Measurements from ENCODE around the gene MATN1. TPM values are rescaled to one million over a fixed set of nuclear protein-coding genes. Genes with fewer than 3 reads are reported as not detected.

MATN1 gene
- polyA plus RNA-seq, 3 donors = 0.07 TPM; not detected in 2

- peaks cover 0 to 9% of the 10 kb centered on the region in 2 donors for H3K4me1 ChIP-seq (ENCODE audit: control insufficient read depth in 1 of 2, insufficient read depth in 2 of 2, low read length in 2 of 2)
- H3K27me3 ChIP-seq (ENCODE audit: control insufficient read depth in 2 of 2, insufficient read depth in 2 of 2, low read length in 2 of 2) = peaks cover 0 to 2% of the 10 kb centered on the region in 2 donors
- H3K79me2 ChIP-seq (ENCODE audit: insufficient read depth, low read length) = no peaks in the 10 kb centered on the region
- 100% methylated on average over 1 of the region's 3 CpGs for WGBS (ENCODE audit: insufficient coverage)
- H2AFZ ChIP-seq (ENCODE audit: insufficient read depth, low read depth, low read length, poor library complexity, severe bottlenecking) = no peak overlapping the region
- no peak overlapping the region for H3K9ac ChIP-seq (ENCODE audit: insufficient read depth, low read length, poor library complexity, severe bottlenecking)
- Mint-ChIP-seq H3K4me3 (no peak overlapping the region), H3K36me3 (no peaks in the 10 kb centered on the region), H3K27me3 (ENCODE audit: low read depth in 3 of 3) (peaks cover 1 to 14% (median 7%) of the 10 kb centered on the region in 3 donors), H3K4me1 (no peaks in the 10 kb centered on the region), H3K27ac (no peak overlapping the region), H3K9me3 (peaks cover 10 to 15% (median 11%) of the 10 kb centered on the region in 7 donors)
- H4K20me1 ChIP-seq (ENCODE audit: insufficient read depth, low read length) = no peaks in the 10 kb centered on the region
- peaks cover 12% of the 10 kb centered on the region in 2 donors for H3K9me3 ChIP-seq (replicated peaks in 1 of 2; ENCODE audit: control insufficient read depth in 1 of 2, insufficient read depth in 1 of 2, low read length in 2 of 2)
- no peak overlapping the region for H3K4me2 ChIP-seq (replicated peaks; ENCODE audit: extremely low read depth, low read length, poor library complexity, severe bottlenecking)
- no peak overlapping the region for H3K4me3 ChIP-seq (replicated peaks in 1 of 3; ENCODE audit: low read depth in 2 of 3, low read length in 3 of 3)
- no peak for DNase-seq
- no peaks in the 10 kb centered on the region for H3K36me3 ChIP-seq (replicated peaks in 1 of 2; ENCODE audit: control insufficient read depth in 1 of 2, insufficient read depth in 2 of 2, low read length in 2 of 2)
- intact Hi-C loops (cut with micrococcal nuclease) = no loop called here
- H3K27ac ChIP-seq (ENCODE audit: low read depth in 1 of 2, low read length in 2 of 2) = no peak overlapping the region
- TF ChIP-seq, protein P1, sequence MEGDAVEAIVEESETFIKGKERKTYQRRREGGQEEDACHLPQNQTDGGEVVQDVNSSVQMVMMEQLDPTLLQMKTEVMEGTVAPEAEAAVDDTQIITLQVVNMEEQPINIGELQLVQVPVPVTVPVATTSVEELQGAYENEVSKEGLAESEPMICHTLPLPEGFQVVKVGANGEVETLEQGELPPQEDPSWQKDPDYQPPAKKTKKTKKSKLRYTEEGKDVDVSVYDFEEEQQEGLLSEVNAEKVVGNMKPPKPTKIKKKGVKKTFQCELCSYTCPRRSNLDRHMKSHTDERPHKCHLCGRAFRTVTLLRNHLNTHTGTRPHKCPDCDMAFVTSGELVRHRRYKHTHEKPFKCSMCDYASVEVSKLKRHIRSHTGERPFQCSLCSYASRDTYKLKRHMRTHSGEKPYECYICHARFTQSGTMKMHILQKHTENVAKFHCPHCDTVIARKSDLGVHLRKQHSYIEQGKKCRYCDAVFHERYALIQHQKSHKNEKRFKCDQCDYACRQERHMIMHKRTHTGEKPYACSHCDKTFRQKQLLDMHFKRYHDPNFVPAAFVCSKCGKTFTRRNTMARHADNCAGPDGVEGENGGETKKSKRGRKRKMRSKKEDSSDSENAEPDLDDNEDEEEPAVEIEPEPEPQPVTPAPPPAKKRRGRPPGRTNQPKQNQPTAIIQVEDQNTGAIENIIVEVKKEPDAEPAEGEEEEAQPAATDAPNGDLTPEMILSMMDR (IDR thresholded peaks at IDR 0.05) = no peak
Observed at GRCh38 chr1:30673395-30673794, 50.0 kb downstream of the MATN1 start.

- H3K4me1 Mint-ChIP-seq = no peaks in the 10 kb centered on the region
- H3K27me3 Mint-ChIP-seq (ENCODE audit: low read depth in 3 of 3) = peaks cover 1 to 14% (median 6%) of the 10 kb centered on the region in 3 donors
- no peak overlapping the region for H3K4me3 Mint-ChIP-seq
- Histone ChIP-seq H4K20me1 (ENCODE audit: insufficient read depth, low read length) (no peaks in the 10 kb centered on the region), H2AFZ (ENCODE audit: insufficient read depth, low read depth, low read length, poor library complexity, severe bottlenecking) (no peak overlapping the region), H3K9me3 (replicated peaks in 1 of 2; ENCODE audit: control insufficient read depth in 1 of 2, insufficient read depth in 1 of 2, low read length in 2 of 2) (peaks cover 6 to 12% of the 10 kb centered on the region in 2 donors), H3K9ac (ENCODE audit: insufficient read depth, low read length, poor library complexity, severe bottlenecking) (no peak overlapping the region), H3K4me1 (ENCODE audit: control insufficient read depth in 1 of 2, insufficient read depth in 2 of 2, low read length in 2 of 2) (peaks cover 0 to 9% of the 10 kb centered on the region in 2 donors), H3K27me3 (ENCODE audit: control insufficient read depth in 2 of 2, insufficient read depth in 2 of 2, low read length in 2 of 2) (peaks cover 0 to 2% of the 10 kb centered on the region in 2 donors), H3K4me3 (replicated peaks in 1 of 3; ENCODE audit: low read depth in 2 of 3, low read length in 3 of 3) (no peak overlapping the region), H3K4me2 (replicated peaks; ENCODE audit: extremely low read depth, low read length, poor library complexity, severe bottlenecking) (no peak overlapping the region), H3K79me2 (ENCODE audit: insufficient read depth, low read length) (no peaks in the 10 kb centered on the region), H3K27ac (ENCODE audit: low read depth in 1 of 2, low read length in 2 of 2) (no peak overlapping the region), H3K36me3 (replicated peaks in 1 of 2; ENCODE audit: control insufficient read depth in 1 of 2, insufficient read depth in 2 of 2, low read length in 2 of 2) (no peaks in the 10 kb centered on the region)
- 100% methylated on average over 1 of the region's 1 CpG for WGBS (ENCODE audit: insufficient coverage)
- TF ChIP-seq, protein P1 (IDR thresholded peaks at IDR 0.05) = no peak
- no peaks in the 10 kb centered on the region for H3K36me3 Mint-ChIP-seq
- H3K27ac Mint-ChIP-seq = no peak overlapping the region
- peaks cover 7 to 14% (median 11%) of the 10 kb centered on the region in 7 donors for H3K9me3 Mint-ChIP-seq
- intact Hi-C loops (cut with micrococcal nuclease) = no loop called here
- DNase-seq = no peak
Observed at GRCh38 chr1:30672661-30673060, 50.7 kb downstream of the MATN1 start.

Data from CD14-positive monocyte (primary cell).